Measurements from ENCODE around the gene KEAP1.

DNA sequence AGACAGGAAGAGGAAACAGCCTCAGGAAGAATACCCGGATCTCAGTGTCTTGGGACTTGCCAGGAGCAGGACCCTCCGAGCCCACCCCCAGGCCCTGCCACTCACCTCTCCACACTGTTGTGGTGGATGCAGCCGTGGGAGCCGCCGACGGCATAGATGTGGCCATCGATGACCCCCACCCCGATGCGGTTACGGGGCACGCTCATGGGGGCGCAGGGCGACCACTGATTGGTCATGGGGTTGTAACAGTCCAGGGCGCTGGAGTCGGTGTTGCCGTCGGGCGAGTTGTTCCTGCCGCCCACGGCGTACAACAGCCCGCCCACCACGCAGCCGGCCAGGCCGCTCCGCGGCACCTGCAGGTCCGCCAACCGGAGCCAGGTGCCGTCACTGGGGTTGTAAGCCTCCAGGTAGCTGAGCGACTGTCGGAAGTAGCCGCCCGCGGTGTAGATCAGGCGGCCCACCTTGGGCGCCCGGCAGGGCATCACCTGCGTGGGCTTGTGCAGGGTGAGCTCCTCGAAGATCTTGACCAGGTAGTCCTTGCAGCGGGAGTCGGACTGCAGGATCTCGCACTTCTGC, 11.6 kb downstream of the KEAP1 start:
- TF ChIP-seq POLR2A (IDR thresholded peaks at IDR 0.05; ENCODE audit: extremely low read depth, insufficient read length): no peak
- TF ChIP-seq MYC (IDR thresholded peaks at IDR 0.05; ENCODE audit: low read depth, low read length): no peak

Data from NB4 (cell line).